ENCODE data around the gene TMEM44.
A peak's percentile ranks its signal among the peaks of the same experiment; 100 is the strongest.
"Not testable (repeated sequence)": the region's sequence is repeated elsewhere in the genome, so short reads cannot be mapped to it uniquely, and the experiment has no call there.

Gene TMEM44

GRCh38 chr3:194640829-194641228 lies 7.6 kb upstream of the TMEM44 start:
- no peak for DNase-seq (ENCODE audit: low spot score)

DNA sequence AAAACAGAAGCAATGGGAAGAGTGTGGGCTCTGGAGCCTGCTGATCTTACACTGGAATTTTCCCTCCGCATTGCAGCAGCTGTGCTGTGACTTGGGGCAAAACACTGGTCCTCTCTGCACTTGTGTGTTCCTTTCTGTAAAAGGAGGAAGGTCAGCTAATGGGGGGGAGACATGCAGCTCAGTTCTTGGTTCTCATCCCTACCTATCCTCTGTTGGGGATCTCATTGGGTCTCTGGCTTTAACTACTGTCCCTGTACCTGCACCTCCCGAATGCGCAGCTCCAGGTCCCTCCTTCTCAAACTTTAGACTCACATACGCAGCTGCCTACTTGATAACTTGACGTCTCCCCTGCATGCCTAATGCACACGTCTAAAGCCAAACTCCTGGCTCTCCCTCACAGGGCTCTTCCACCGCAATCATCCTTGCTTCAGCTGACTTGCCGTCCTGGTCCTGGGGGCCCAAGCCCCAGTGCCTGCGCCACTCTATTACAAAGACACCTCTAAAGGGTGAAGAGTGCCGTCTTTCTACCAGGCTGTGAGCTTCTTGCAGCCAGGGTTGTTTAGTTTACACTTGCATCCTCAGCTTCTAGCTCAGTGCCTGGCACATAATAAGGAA lies 5.9 kb upstream of the TMEM44 start:
- no peak for DNase-seq (ENCODE audit: low spot score)

GRCh38 chr3:194637541-194638400 lies 4.6 kb upstream of the TMEM44 start:
- DNase-seq (ENCODE audit: low spot score), result no peak

- no peak for DNase-seq (ENCODE audit: low spot score)
Measured at GRCh38 chr3:194637066-194637465, 3.8 kb upstream of the TMEM44 start.

DNA sequence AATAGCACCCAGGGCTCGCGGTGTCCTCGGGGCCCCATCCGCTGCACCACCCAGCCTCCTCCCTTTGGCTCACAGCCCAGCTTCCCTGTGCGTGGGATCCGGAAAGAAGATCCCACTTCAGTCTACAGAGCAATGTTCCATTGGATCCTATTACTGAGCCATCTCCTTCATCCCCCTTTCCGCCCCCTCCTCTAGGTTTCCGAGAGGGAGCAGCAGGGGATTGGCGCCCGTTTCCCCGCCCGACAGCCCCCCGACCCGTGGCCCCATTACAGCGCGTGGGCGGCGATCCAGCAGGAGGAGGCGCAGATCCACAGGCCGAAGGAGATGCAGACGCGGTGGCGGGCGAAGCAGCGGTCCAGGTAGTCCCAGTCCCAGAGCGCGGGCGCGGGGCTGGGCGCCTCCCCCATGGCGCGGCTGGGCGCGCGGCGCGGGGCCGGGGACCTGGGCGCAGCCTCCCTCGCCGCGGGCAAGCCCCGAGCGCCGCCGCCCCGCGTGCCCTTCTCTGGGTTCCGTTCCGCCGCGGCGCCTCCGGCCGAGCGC lies 340 bp downstream of the TMEM44 start:
- DNase-seq (ENCODE audit: low spot score), result peak; percentile 14

- DNase-seq (ENCODE audit: low spot score), result no peak
Measured at GRCh38 chr3:194632226-194632808, 902 bp downstream of the TMEM44 start.

- no peak for DNase-seq (ENCODE audit: low spot score)
Measured at GRCh38 chr3:194631696-194632095, 1.5 kb downstream of the TMEM44 start.

GRCh38 chr3:194630681-194631080 lies 2.5 kb downstream of the TMEM44 start:
- DNase-seq (ENCODE audit: low spot score), result not testable (repeated sequence)

DNA sequence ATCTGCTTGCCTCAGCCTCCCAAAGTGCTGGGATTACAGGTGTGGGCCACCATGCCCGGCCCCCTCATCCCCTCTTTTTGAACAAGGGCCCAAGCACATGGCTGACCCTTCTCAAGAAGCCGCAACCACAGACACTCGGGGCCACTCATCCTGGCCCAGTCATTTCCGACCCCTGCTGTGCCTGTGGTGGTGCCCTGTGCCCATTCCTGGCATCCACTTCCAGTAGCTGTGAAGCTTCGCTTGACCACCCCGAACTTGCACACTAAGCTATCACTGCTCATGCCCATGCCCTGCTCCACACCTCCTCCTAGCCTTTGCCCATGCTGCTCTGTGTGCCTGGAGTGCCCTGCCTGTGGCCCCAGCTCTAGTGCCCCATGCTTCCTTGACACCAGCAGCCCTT lies 8.3 kb downstream of the TMEM44 start:
- DNase-seq (ENCODE audit: low spot score), result no peak

GRCh38 chr3:194623449-194624290 lies 9.5 kb downstream of the TMEM44 start:
- no peak for DNase-seq (ENCODE audit: low spot score)

DNA sequence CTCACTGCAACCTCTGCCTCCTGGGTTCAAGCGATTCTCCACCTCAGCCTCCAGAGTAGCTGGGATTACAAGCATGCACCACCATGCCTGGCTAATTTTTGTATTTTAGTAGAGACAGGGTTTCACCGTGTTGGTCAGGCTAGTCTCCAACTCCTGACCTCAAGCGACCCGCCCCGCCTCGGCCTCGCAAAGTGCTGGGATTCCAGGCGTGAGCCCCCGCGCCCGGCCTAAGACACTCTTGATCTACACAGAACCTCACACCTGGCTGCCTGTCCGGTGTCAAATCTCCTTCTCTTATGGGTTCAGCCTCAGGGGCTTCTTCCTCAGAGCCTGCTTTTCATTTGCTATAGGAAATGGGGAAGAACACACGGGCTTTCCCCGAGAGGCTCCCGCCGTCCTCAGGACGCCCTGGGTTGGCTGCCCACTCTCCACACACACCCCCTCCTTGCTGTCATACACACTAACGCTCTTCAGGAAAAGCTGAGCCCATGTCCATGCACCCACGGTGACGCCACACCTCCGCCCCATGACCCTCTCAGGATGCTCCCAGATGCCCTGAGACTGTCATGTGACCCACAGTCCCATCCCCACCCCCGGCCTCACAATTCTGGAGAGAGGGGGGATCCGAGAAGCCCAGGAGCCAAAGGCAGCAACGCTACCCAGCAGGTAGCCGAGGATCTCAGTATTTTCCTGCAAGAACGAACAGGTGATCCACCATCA lies 10.4 kb downstream of the TMEM44 start:
- no peak for DNase-seq (ENCODE audit: low spot score)

DNA sequence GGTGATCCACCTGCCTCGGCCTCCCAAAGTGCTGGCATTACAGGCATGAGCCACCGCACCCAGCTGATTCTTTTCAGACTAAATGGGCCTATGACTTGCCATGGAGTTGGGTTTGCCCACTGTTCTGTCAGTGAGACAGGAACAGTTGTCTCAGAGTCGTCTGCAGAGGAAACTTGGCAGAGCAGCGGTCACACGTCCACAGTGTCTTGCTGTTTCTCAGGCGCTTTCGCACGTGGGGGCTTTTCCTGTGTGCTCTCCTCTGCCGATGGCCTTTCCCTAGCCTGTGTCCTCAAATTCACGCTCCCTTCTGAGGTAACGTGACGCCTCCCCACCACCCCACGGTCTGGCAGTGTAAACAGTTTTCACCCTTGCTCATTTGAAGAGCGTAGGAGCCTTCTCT lies 11.3 kb downstream of the TMEM44 start:
- DNase-seq (ENCODE audit: low spot score), result no peak

DNA sequence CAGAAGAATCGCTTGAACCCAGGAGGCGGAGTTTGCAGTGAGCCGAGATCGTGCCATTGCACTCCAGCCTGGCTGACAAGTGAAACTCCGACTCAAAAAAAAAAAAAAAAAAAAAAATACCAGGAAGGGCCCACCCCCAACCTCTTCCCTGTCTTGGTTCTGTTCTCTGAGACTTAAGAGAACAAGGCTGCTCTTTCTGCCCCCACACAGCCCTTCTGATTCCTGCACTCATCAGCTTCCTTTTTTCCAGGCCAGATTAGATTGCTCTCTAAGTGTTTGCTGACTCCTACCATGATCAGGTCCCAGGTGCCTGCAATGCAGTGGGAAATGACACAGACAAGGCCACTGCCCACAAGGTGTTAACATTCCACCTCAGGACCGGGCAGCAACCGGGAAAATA lies 13.0 kb downstream of the TMEM44 start:
- no peak for DNase-seq (ENCODE audit: low spot score)

GRCh38 chr3:194619741-194620140 lies 13.5 kb downstream of the TMEM44 start:
- DNase-seq (ENCODE audit: low spot score), result no peak

DNA sequence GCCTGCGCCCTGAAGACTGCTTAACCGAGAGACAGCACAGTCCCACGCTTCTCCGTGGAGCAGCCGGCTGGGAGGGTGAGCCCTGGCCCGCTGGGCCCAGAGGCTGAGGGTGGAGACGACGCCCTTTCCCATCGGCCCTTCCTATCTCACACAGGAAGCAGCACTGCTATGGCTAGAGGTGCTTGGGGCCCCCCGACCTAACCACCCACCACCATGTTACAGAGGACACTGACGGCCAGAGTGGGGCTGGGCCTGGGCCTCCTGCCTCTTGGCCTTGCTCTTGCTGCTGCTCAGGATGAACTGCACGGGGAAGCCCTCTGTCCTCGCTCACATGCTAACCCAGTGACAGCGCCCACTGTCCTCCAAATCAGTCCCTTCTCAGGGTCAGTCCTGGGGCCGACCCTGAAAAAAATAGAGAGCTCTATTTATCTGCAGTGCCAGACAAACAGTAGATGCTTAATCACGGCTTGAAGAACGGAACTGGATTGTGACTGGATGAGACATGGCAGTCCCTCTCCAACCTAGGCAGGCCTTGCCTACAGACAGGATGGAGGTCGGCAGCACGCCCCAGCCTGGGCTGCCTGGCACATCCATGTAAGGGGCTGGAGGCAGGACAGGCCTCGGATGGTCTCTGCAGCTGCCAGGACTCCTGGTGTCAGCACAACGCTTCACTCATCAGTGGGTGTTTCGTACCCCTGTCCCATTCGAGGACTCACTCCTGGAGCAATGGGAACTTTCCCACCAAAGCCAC lies 14.2 kb downstream of the TMEM44 start:
- DNase-seq (ENCODE audit: low spot score), result no peak

- DNase-seq (ENCODE audit: low spot score), result no peak
Measured at GRCh38 chr3:194617827-194618226, 15.4 kb downstream of the TMEM44 start.

- no peak for DNase-seq (ENCODE audit: low spot score)
Measured at GRCh38 chr3:194617143-194617671, 16.0 kb downstream of the TMEM44 start.

GRCh38 chr3:194615226-194615625 lies 18.0 kb downstream of the TMEM44 start:
- DNase-seq (ENCODE audit: low spot score), result no peak

GRCh38 chr3:194612221-194612620 lies 21.0 kb downstream of the TMEM44 start:
- DNase-seq (ENCODE audit: low spot score), result no peak

GRCh38 chr3:194610689-194611088 lies 22.5 kb downstream of the TMEM44 start:
- DNase-seq (ENCODE audit: low spot score), result no peak

All from germinal center (tissue), 1 donor.